Chondrocyte (in vitro differentiated cells): ENCODE results near the gene DHX8. TPM values are rescaled to one million over a fixed set of nuclear protein-coding genes. Genes with fewer than 3 reads are reported as not detected.

Experiments
- DNase-seq: peaks from one replicate; pipeline ENCODE4 v3.0.0; 2021; ENCODE audit warnings: mixed read lengths, low spot score
- H3K27ac Mint-ChIP-seq: one replicate; pipeline ENCODE4 v1.8.0; 2021; ENCODE audit warnings: mild to moderate bottlenecking, moderate library complexity, mixed read lengths; ENCODE audit not compliant: unreplicated experiment
- H3K27me3 Mint-ChIP-seq: 2 replicates; pipeline ENCODE4 v1.8.0; 2021; ENCODE audit warnings: low read depth, mixed read lengths
- H3K36me3 Mint-ChIP-seq: 2 replicates; pipeline ENCODE4 v1.8.0; 2021; ENCODE audit warnings: low read depth, mixed read lengths
- H3K4me1 Mint-ChIP-seq: 2 replicates; pipeline ENCODE4 v1.8.0; 2021; ENCODE audit warnings: low read depth, mild to moderate bottlenecking, mixed read lengths
- H3K4me3 Mint-ChIP-seq: one replicate; pipeline ENCODE4 v1.8.0; 2021; ENCODE audit warnings: mild to moderate bottlenecking, moderate library complexity, mixed read lengths; ENCODE audit not compliant: unreplicated experiment
- H3K9me3 Mint-ChIP-seq: 2 replicates; pipeline ENCODE4 v1.8.0; 2021; ENCODE audit warnings: low read depth, mixed read lengths
- CTCF ChIP-seq: fragments of 200-600 bp; sonication (generic); IDR thresholded peaks from 2 replicates; pipeline ENCODE4 v1.5.0; 2021; ENCODE audit warnings: antibody characterized with exemption, mild to moderate bottlenecking, moderate library complexity
- total RNA-seq: library from RNA; stranded (reverse); gene quantifications from 3 replicates; pipeline ENCODE4 v1.2.1, GENCODE V29; 2021

Gene DHX8
- total RNA-seq, 1 donor from 2014 or later = 49.2 TPM

- no peak for TF ChIP-seq CTCF
- no peak for DNase-seq
- no peaks in the 10 kb centered on the region for H3K36me3 Mint-ChIP-seq
- H3K4me3 Mint-ChIP-seq = no peak overlapping the region
- peaks cover 24% of the 10 kb centered on the region for H3K27me3 Mint-ChIP-seq
- no peak overlapping the region for H3K27ac Mint-ChIP-seq
- no peaks in the 10 kb centered on the region for H3K9me3 Mint-ChIP-seq
- H3K4me1 Mint-ChIP-seq = peaks cover 8% of the 10 kb centered on the region
These were observed 67.0 kb downstream of the DHX8 start for GRCh38 chr17:43550754-43551153.

DNA sequence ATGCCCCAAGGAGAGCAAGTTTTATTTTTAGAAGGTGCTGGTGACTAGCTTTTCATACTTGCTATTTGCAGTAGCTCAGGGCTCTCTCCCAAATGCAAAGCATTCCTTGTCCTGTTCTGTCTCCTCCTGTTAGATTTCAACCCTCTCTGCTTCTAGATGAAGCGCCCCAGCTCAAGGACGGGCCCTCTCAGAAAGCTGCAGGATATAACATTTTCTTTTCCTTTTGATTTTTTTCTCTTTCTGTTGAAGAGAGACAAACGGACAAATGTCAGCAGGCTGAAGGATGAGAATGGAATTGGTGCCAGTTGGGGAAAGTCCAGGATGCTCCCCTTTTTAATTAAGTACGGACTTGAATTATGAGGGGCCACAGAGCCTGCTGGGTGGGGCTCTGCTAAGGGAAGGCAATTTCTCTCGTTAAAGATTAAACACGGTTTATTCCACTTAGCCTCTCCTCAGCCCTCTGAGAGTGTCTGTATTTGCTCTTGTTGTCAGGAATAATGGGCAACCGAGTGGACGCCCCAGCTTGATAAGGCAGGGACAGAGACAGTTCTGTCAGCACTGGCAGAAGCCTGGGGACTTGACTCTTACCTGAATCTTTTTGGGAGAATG, 68.6 kb downstream of the DHX8 start:
- Mint-ChIP-seq H3K4me3 (no peak overlapping the region), H3K36me3 (no peaks in the 10 kb centered on the region), H3K4me1 (no peaks in the 10 kb centered on the region), H3K27ac (no peak overlapping the region), H3K9me3 (no peaks in the 10 kb centered on the region), H3K27me3 (peaks cover 22% of the 10 kb centered on the region)
- TF ChIP-seq CTCF = no peak
- DNase-seq = no peak

GRCh38 chr17:43553573-43553972, 69.8 kb downstream of the DHX8 start:
- no peak for DNase-seq
- H3K4me3 Mint-ChIP-seq = no peak overlapping the region
- H3K9me3 Mint-ChIP-seq = no peaks in the 10 kb centered on the region
- H3K4me1 Mint-ChIP-seq = no peaks in the 10 kb centered on the region
- TF ChIP-seq CTCF = no peak
- no peak overlapping the region for H3K27ac Mint-ChIP-seq
- H3K27me3 Mint-ChIP-seq = peaks cover 14% of the 10 kb centered on the region
- H3K36me3 Mint-ChIP-seq = no peaks in the 10 kb centered on the region

DNA sequence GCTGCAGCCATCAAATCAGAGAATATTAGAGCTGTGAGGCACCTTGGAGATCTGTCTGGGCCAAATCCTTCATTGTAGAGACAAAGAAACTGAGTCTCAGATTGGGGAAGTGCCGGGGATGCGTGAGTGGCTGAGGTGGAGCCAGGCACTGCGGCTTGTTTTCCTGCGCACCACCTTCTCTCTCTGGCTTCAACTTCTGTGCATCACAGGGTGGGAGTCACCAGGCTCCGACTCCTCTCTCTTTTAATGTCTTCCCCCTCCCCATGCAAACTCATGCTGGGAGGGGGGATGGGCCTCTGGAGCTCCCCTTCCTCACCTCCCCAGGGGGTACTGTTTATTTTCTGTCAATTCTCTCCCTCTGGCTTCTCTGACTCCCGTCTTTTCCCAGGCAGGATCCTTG, 71.1 kb downstream of the DHX8 start:
- no peaks in the 10 kb centered on the region for H3K9me3 Mint-ChIP-seq
- TF ChIP-seq CTCF = no peak
- no peak for DNase-seq
- no peak overlapping the region for H3K4me3 Mint-ChIP-seq
- H3K36me3 Mint-ChIP-seq = no peaks in the 10 kb centered on the region
- H3K27ac Mint-ChIP-seq = no peak overlapping the region
- peaks cover 12% of the 10 kb centered on the region for H3K27me3 Mint-ChIP-seq
- no peaks in the 10 kb centered on the region for H3K4me1 Mint-ChIP-seq

DNA sequence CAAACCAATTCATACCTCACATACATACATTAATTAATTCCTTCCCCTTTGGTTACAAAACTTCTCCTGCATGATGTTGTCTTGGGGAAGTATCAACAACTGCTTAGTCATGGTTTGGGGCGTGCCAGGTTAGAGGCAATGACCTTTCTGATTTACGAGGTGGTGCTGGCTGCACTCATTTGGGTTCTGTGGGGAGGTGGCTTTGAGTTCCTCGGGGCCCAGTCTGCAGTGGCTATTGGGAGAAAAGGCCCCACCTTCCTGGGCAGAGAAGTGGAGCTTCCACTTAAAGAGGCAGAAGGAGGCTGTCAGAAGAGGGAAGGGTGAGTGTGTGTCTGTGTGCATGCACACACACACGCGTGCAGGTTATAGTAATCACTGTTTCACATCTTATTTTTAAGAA, 72.5 kb downstream of the DHX8 start:
- no peaks in the 10 kb centered on the region for H3K9me3 Mint-ChIP-seq
- no peak for DNase-seq
- H3K27ac Mint-ChIP-seq = no peak overlapping the region
- H3K36me3 Mint-ChIP-seq = no peaks in the 10 kb centered on the region
- peaks cover 8% of the 10 kb centered on the region for H3K27me3 Mint-ChIP-seq
- TF ChIP-seq CTCF = no peak
- no peaks in the 10 kb centered on the region for H3K4me1 Mint-ChIP-seq
- no peak overlapping the region for H3K4me3 Mint-ChIP-seq
